ENCODE data around the gene SUV39H2.
"Not testable (repeated sequence)": the region's sequence is repeated elsewhere in the genome, so short reads cannot be mapped to it uniquely, and the experiment has no call there.

The SUV39H2 gene

DNA sequence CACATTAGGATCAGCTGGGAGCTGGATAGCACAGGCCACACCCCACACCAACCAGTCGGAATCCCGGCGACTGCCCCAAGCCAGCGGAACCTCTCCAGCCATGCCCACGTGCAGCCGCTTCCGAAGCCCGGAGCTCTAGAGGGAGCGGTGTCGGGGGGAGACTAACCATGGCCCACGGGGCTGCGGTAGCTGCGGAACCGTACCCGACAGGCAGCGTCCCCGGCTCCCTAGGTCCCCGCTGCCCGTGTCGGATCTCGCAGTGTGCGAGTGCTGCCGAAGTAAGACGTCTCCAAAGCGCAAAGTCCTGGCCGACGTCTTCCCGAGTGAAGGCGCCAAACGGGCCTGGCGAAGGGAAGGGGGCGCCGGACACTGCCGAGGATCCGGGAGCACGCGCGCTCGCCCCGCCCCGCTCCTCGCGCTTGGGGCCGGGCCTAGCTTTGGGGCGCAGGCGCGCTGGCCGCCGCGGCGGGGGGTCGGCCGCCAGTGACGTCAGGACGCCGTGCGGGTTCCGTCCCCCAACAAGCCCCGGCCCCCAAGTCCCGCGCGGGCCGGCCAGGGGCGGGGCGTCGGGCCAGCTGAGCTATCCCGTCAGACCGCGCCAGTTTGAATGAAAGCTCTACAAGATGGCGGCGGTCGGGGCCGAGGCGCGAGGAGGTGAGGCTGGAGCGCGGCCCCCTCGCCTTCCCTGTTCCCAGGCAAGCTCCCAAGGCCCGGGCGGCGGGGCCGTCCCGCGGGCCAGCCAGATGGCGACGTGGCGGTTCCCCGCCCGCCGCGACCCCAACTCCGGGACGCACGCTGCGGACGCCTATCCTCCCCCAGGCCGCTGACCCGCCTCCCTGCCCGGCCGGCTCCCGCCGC lies at the start of gene SUV39H2:
SUV39H2 (plus strand) TSS at position 601 of the 858 bp plus-strand sequence; CDS start at position 624, 23 bp downstream.
- peak; percentile 95 for DNase-seq

DNA sequence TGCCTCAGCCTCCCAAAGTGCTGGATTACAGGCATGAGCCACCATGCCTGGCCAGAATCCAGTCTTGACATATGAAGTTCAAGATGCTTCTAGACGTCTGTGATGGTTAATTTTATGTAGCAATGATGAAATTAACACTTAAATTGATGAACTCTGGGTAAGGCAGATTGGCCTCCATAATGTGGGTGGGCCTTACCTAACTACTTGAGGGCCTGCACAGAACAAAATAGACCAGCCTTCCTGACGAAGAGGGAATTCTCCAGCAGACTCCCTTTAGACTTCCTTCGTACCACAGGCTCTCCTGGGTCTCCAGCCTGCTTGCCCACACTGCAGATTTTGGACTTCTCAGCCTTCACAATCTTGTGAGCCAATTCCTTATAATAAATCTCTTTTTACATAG lies 45.6 kb upstream of the SUV39H2 start:
- no peak for DNase-seq

- DNase-seq = no peak
These were observed 42.5 kb upstream of the SUV39H2 start for GRCh38 chr10:14836208-14836607.

DNA sequence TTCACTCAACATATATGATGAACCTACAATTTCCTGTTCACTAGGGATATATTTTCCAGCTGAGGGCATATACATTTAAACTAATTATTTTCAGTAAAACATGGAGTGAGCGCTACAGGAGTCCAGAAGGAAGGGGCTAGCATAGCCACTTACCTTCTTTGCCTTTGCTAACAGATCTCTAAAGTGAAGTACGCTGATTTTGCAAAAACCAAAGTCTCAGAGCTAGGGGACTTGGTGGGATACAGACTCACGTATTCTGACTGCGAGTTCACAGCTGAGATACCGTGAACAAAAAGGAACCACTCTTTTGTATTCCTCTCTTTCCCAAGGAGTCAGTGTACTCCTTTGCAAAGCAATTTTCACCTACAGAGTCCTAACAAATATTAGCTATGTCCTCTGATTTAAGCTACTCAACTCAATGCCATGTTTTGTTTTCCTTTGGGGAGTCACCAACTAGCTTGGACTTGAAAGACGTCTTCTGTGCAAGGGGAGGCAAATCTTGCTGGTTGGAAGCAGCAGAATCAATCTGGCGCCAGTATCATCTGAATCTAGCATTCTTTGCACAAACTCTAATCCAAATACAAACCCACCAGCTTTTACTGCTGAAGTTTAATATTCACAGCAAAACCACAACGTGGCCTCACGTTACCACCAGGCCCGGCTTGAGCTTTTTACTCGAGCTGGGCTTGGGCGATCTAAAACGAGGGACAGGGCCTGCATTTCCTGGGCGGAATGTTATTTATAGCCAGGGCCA lies 41.5 kb upstream of the SUV39H2 start:
- no peak for DNase-seq

DNA sequence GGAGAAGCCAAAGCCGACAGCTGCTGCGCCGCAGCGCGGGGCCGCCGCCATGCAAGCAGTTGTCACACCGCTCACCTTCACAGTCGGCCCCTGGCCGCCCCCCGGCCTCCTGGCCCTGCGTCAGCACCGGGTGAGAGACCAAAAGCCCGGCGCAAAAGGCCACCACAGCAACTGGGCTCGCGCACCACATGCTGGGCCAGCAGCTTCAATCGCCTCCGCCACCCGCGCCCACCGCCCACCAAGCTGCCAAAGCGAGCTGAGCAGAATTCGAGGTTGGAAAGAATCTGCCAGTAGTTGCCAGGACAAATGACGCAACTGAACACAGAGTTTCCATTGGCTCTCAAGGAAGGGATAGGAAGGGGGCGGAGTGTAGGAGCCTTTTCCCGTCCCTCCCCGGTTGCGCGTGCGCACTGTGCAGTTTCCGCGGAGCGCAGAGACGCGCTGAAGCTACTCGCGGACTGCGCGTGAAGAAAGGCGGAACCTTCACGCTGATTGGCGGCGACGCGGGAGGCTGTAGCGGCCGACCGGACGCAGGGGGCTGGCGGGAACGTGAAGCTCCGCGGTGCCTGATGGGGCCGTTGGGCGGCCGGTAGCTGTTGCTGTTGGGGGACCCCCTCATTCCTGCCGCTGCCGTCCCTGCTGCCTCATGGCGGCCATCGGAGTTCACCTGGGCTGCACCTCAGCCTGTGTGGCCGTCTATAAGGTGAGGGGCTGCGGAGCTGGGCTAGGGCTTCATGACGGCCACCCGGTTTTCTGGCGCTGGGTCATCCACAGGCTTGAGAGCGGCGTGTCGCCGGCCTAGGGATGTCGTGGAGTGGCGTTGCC lies 40.7 kb upstream of the SUV39H2 start, which contains the start of the genes CDNF, HSPA14 and MSANTD7:
CDNF (minus strand) TSS at position 281 of the 825 bp plus-strand sequence; CDS start at position 190, 91 bp downstream.
HSPA14 (plus strand) TSS at position 550 of the 825 bp plus-strand sequence; CDS start at position 647, 97 bp downstream.
MSANTD7 (plus strand) TSS at position 550 of the 825 bp plus-strand sequence. CDS start 3,979 bp downstream, outside the sequence.
- peak; percentile 99 for DNase-seq

- DNase-seq = peak; percentile 30
These were observed 39.9 kb upstream of the SUV39H2 start for GRCh38 chr10:14838582-14839304.

DNA sequence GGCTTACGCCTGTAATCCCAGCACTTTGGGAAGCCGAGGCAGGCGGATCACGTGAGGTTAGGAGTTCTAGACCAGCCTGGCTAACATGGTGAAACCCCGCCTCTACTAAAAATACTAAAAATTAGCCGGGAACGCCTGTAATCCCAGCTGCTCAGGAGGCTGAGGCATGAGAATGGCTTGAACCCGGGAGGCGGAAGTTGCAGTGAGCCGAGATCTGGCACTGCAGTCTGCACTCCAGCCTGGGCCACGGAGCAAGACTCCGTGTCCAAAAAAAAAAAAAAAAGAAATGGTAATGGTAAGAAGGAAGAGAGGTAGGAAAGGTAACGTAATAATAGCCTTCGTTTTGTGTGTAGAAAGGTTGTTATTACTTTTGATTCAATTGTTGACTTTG lies 39.4 kb upstream of the SUV39H2 start:
- DNase-seq = no peak

GRCh38 chr10:14840178-14840577 lies 38.5 kb upstream of the SUV39H2 start:
- DNase-seq = no peak

- no peak for DNase-seq
These were observed 35.2 kb upstream of the SUV39H2 start for GRCh38 chr10:14843327-14843988.

DNA sequence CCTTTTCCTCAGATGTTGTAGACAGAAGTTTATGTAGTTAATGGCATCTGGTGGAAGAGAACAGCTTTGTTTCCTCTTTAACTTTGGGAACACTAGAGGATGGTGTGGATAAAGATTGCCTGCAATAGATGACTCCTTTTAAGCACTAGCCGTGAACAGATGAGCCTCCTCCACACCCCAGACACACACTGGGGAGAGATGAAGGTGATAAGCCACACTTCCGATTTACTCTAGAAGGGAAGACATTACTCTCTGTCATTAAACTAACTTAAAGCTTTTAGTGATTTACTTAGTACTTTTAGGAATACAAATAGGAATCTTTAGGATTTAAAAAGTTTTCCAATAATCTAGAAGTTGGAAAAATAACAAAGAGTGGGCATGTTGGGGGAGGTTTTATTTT lies 33.7 kb upstream of the SUV39H2 start:
- DNase-seq = no peak

- no peak for DNase-seq
These were observed 26.4 kb upstream of the SUV39H2 start for GRCh38 chr10:14852236-14852635.

- no peak for DNase-seq
These were observed 23.2 kb upstream of the SUV39H2 start for GRCh38 chr10:14855453-14855852.

GRCh38 chr10:14858338-14858960 lies 20.2 kb upstream of the SUV39H2 start:
- DNase-seq = no peak

- no peak for DNase-seq
These were observed 19.6 kb upstream of the SUV39H2 start for GRCh38 chr10:14859043-14859442.

DNA sequence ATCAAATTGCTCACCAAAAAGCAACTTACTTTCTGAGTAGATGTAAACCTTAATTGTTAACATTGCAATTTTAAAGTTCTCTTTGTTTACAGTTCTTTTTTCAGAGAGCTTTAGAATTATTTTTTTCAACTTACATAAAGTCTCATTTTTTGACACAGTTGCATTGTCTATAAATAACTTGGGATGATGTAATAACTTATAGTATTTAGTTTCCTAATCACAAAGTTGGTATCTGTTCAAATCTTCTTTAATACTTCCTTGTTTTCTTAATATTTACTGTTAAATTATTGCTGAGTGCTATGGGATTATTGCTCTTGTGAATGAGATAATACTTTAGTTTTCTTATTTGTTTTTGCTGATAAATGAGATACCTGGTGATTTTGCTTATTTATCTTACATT lies 18.9 kb upstream of the SUV39H2 start:
- DNase-seq = no peak

DNA sequence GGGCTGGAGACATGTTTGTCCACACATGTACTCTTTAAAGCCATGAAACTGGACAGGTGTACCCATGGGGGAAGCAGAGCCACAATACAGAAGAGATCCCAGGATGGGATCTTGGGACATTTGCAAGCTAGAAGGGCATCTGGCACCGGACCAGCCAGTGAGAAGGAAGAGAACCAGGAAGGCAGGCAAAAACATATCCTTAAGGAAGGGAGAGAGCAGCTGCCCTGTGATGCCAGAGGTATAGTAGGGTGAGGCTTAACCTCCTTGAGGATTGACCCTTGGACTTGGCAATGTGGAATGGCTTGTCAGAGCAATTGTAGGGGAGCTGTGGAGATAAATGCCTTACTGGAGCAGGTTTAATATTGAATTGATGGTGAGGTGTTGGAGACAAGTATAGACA lies 17.9 kb upstream of the SUV39H2 start:
- no peak for DNase-seq

GRCh38 chr10:14864466-14864865 lies 14.2 kb upstream of the SUV39H2 start:
- not testable (repeated sequence) for DNase-seq

DNA sequence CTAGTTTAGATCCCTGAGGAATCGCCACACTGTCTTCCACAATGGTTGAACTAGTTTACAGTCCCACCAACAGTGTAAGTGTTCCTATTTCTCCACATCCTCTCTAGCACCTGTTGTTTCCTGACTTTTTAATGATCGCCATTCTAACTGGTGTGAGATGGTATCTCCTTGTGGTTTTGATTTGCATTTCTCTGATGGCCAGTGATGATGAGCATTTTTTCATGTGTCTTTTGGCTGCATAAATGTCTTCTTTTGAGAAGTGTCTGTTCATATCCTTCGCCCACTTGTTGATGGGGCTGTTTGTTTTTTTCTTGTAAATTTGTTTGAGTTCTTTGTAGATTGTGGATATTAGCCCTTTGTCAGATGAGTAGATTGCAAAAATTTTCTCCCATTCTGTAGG lies 13.8 kb upstream of the SUV39H2 start:
- DNase-seq = not testable (repeated sequence)

- DNase-seq = no peak
These were observed 5.4 kb upstream of the SUV39H2 start for GRCh38 chr10:14873090-14873760.

GRCh38 chr10:14875941-14876340 lies 2.7 kb upstream of the SUV39H2 start:
- DNase-seq = no peak

All from stimulated activated CD4-positive, alpha-beta T cell treated with anti-CD3 and anti-CD28 coated beads, Interleukin-1b, Interleukin-23, amount 100 ng/mL, for 48 hours (primary cell).